Upper lobe of left lung (tissue), 4 donors: Measurements from ENCODE around the gene CEP164.

Experiments used
- CTCF ChIP-seq, 6 experiments: fragments of 450-650 bp in 4 of 6; fragments of 200-600 bp in 2 of 6; sonication (generic) in 2 of 6; IDR thresholded peaks; one replicate each; pipeline ENCODE4 v1.5.1; 2016 to 2019; ENCODE audit warnings: antibody characterized with exemption in 6 of 6
- EP300 ChIP-seq, 4 donors: sonication (generic); formaldehyde crosslinking; IDR thresholded peaks; one replicate each; pipeline ENCODE4 v1.5.1; 2017; ENCODE audit warnings: antibody characterized with exemption in 4 of 4, control low read depth in 2 of 4
- POLR2A ChIP-seq, 4 donors: fragments of 450-650 bp; IDR thresholded peaks; one replicate each; pipeline ENCODE4 v1.5.1; 2016 to 2017; ENCODE audit warnings: antibody characterized with exemption in 4 of 4, mild to moderate bottlenecking in 2 of 4

DNA sequence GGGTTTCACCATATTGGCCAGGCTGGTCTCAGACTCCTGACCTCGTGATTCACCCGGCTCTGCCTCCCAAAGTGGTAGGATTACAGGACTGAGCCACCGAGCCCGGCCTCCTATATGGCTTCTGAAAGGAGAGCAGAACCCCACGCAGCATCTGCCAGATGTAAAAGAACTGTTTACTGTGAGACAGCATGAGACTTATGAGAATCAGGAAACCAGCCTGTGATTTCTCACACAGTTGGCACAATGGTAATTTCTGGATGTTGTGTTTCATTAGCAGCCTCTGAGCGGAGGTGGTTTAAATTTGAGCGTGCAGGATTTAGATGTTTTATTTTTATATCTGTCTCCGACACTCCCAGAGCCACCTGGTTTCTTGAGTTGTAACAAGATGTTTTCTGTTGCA, 33.8 kb downstream of the CEP164 start:
- no peak for TF ChIP-seq CTCF (IDR thresholded peaks at IDR 0.05)
- TF ChIP-seq POLR2A (IDR thresholded peaks at IDR 0.05): no peak
- no peak for TF ChIP-seq EP300 (IDR thresholded peaks at IDR 0.05)
